OCI-LY1 (cell line): ENCODE results near the gene PRRC2B.

Experiments
- H2AFZ ChIP-seq: fragments of 200-600 bp; sonication (generic), shearing (Covaris generic); 2 replicates; pipeline ENCODE4 v1.6.0; 2014; ENCODE audit warnings: antibody characterized with exemption, mild to moderate bottlenecking, low read length
- H3F3A ChIP-seq: fragments of 200-600 bp; sonication (generic), shearing (Covaris generic); 2 replicates; pipeline ENCODE4 v1.6.0; 2014; ENCODE audit warnings: mild to moderate bottlenecking, antibody characterized with exemption, low read length, moderate library complexity; ENCODE audit not compliant: insufficient read depth
- H3K27ac ChIP-seq: fragments of 200-600 bp; sonication (generic); 2 replicates; pipeline ENCODE4 v1.5.1; 2014; ENCODE audit warnings: low read length, mixed run types, mild to moderate bottlenecking, low read depth; ENCODE audit not compliant: poor library complexity, severe bottlenecking
- H3K27me3 ChIP-seq: fragments of 200-600 bp; sonication (generic); 2 replicates; pipeline ENCODE4 v1.6.0; 2014; ENCODE audit warnings: antibody characterized with exemption, mild to moderate bottlenecking, low read length, moderate library complexity; ENCODE audit not compliant: insufficient read depth
- H3K36me3 ChIP-seq: fragments of 200-600 bp; sonication (generic); 2 replicates; pipeline ENCODE4 v1.6.1; 2014; ENCODE audit warnings: mild to moderate bottlenecking, antibody characterized with exemption, low read length, moderate library complexity, mixed read lengths; ENCODE audit not compliant: insufficient read depth
- H3K4me1 ChIP-seq: fragments of 200-600 bp; sonication (generic); 2 replicates; pipeline ENCODE4 v1.5.1; 2014; ENCODE audit warnings: mild to moderate bottlenecking, low read length, moderate library complexity; ENCODE audit not compliant: insufficient read depth, severe bottlenecking
- H3K4me2 ChIP-seq: fragments of 200-600 bp; sonication (generic), shearing (Covaris generic); 2 replicates; pipeline ENCODE4 v1.6.1; 2014; ENCODE audit warnings: low read length
- H3K4me3 ChIP-seq: fragments of 200-600 bp; sonication (generic); 2 replicates; pipeline ENCODE4 v1.5.1; 2014; ENCODE audit warnings: low read length, low read depth, mild to moderate bottlenecking, mixed read lengths; ENCODE audit not compliant: poor library complexity, severe bottlenecking
- H3K79me2 ChIP-seq: fragments of 200-600 bp; shearing (Covaris generic); 2 replicates; pipeline ENCODE4 v1.6.1; 2016; ENCODE audit warnings: mixed run types, low read length, mixed read lengths; ENCODE audit not compliant: insufficient read depth
- H3K9ac ChIP-seq: fragments of 200-600 bp; sonication (generic), shearing (Covaris generic); 2 replicates; pipeline ENCODE4 v1.6.1; 2014; ENCODE audit warnings: mild to moderate bottlenecking, low read length, mixed read lengths
- H3K9me2 ChIP-seq: fragments of 200-600 bp; sonication (generic), shearing (Covaris generic); 2 replicates; pipeline ENCODE4 v1.6.1; 2014; ENCODE audit warnings: low read depth, mild to moderate bottlenecking, low read length, mixed read lengths
- H3K9me3 ChIP-seq: fragments of 200-600 bp; shearing (Covaris generic); 2 replicates; pipeline ENCODE4 v1.6.1; 2014; ENCODE audit warnings: low read length, mixed read lengths
- H4K20me1 ChIP-seq: fragments of 200-600 bp; sonication (generic), shearing (Covaris generic); 2 replicates; pipeline ENCODE4 v1.6.0; 2016; ENCODE audit warnings: mild to moderate bottlenecking, low read length; ENCODE audit not compliant: insufficient read depth
- CTCF ChIP-seq: fragments of 200-600 bp; sonication (generic), shearing (Covaris generic); IDR thresholded peaks from 2 replicates; pipeline ENCODE4 v1.5.1; 2017; ENCODE audit warnings: mild to moderate bottlenecking, antibody characterized with exemption, low read length, moderate library complexity, mixed read lengths
- EZH2 ChIP-seq: fragments of 200-600 bp; sonication (generic), shearing (Covaris generic); IDR thresholded peaks from 2 replicates; pipeline ENCODE4 v1.8.0; 2017; ENCODE audit warnings: borderline replicate concordance, mixed run types, mild to moderate bottlenecking, antibody characterized with exemption, low read length, moderate library complexity, mixed read lengths

The PRRC2B gene

GRCh38 chr9:131516100-131516499 is 122.2 kb downstream of the PRRC2B start:
- Histone ChIP-seq H3K27me3 (no peaks in the 10 kb centered on the region), H4K20me1 (no peaks in the 10 kb centered on the region), H3K36me3 (peaks cover 85% of the 10 kb centered on the region), H3K27ac (no peak overlapping the region), H3K9ac (no peak overlapping the region), H3K4me2 (no peak overlapping the region), H3K79me2 (no peaks in the 10 kb centered on the region), H3K4me3 (no peak overlapping the region), H3K9me2 (no peaks in the 10 kb centered on the region), H3K9me3 (no peaks in the 10 kb centered on the region), H3K4me1 (peaks cover 15% of the 10 kb centered on the region), H2AFZ (no peak overlapping the region), H3F3A (0 out of 2 replicates have a peak, but pooled peaks cover 3% of the 10 kb centered on the region)
- TF ChIP-seq CTCF = no peak
- no peak for TF ChIP-seq EZH2

GRCh38 chr9:131516930-131517329 is 123.0 kb downstream of the PRRC2B start:
- no peaks in the 10 kb centered on the region for H3K9me3 ChIP-seq
- H3K9me2 ChIP-seq = no peaks in the 10 kb centered on the region
- H3K9ac ChIP-seq = no peak overlapping the region
- H3K4me1 ChIP-seq = peaks cover 15% of the 10 kb centered on the region
- no peaks in the 10 kb centered on the region for H4K20me1 ChIP-seq
- 0 out of 2 replicates have a peak, but pooled peaks cover 3% of the 10 kb centered on the region for H3F3A ChIP-seq
- H3K79me2 ChIP-seq = no peaks in the 10 kb centered on the region
- no peak overlapping the region for H3K4me3 ChIP-seq
- H3K27me3 ChIP-seq = no peaks in the 10 kb centered on the region
- no peak overlapping the region for H3K4me2 ChIP-seq
- no peak overlapping the region for H2AFZ ChIP-seq
- TF ChIP-seq CTCF (no peak), EZH2 (no peak)
- peaks cover 78% of the 10 kb centered on the region for H3K36me3 ChIP-seq
- H3K27ac ChIP-seq = no peak overlapping the region

GRCh38 chr9:131517761-131518190 is 123.9 kb downstream of the PRRC2B start:
- Histone ChIP-seq H2AFZ (no peak overlapping the region), H3K4me3 (no peak overlapping the region), H3K36me3 (peaks cover 77% of the 10 kb centered on the region), H4K20me1 (no peaks in the 10 kb centered on the region), H3K27me3 (no peaks in the 10 kb centered on the region), H3K9me3 (no peaks in the 10 kb centered on the region), H3K79me2 (no peaks in the 10 kb centered on the region), H3F3A (0 out of 2 replicates have a peak, but pooled peaks cover 3% of the 10 kb centered on the region), H3K4me1 (peaks cover 15% of the 10 kb centered on the region), H3K9ac (no peak overlapping the region), H3K27ac (no peak overlapping the region), H3K4me2 (no peak overlapping the region), H3K9me2 (no peaks in the 10 kb centered on the region)
- TF ChIP-seq CTCF = no peak
- TF ChIP-seq EZH2 = no peak
